A673 (cell line): ENCODE results near the gene CDK14. TPM values are rescaled to one million over a fixed set of nuclear protein-coding genes. Genes with fewer than 3 reads are reported as not detected.

Experiments
- BruUV-seq: library from RNA; stranded (reverse); fragments of 400-500 nt; replicated peaks from 2 replicates; lab custom pipeline; 2021; lab: Mats Ljungman, UMichigan
- CTCF ChIA-PET: fragments of 300-600 bp; sonication (Branson Sonifier 250); formaldehyde crosslinking; loops from one replicate; lab custom pipeline; 2022; ENCODE audit warnings: antibody characterized with exemption; lab: Charles Lee
- POLR2A ChIA-PET: fragments of 300-600 bp; sonication (Branson Sonifier 250); formaldehyde crosslinking; loops from one replicate; lab custom pipeline; 2022; ENCODE audit warnings: antibody characterized with exemption; ENCODE audit not compliant: low non-redundant PET; lab: Charles Lee
- DNase-seq: peaks from one replicate; pipeline ENCODE4 v3.0.0-alpha.2; 2015; ENCODE audit warnings: low spot score
- H3K27ac ChIP-seq: fragments of 200-600 bp; sonication (generic); 2 replicates; pipeline ENCODE4 v1.5.1; 2016; ENCODE audit warnings: mixed run types, low read depth, mild to moderate bottlenecking, mixed read lengths, antibody characterized with exemption, low read length; ENCODE audit not compliant: poor library complexity, severe bottlenecking
- H3K27me3 ChIP-seq: fragments of 200-600 bp; sonication (generic); replicated peaks from 2 replicates; pipeline ENCODE4 v1.6.1; 2017; ENCODE audit warnings: mixed run types, low read depth, mild to moderate bottlenecking, mixed read lengths, antibody characterized with exemption, low read length; ENCODE audit not compliant: insufficient read depth, poor library complexity
- H3K36me3 ChIP-seq: fragments of 200-600 bp; sonication (generic); 2 replicates; pipeline ENCODE4 v1.6.1; 2016; ENCODE audit warnings: mixed run types, mild to moderate bottlenecking, mixed read lengths, antibody characterized with exemption, low read length; ENCODE audit not compliant: insufficient read depth, poor library complexity, severe bottlenecking
- H3K4me1 ChIP-seq: fragments of 200-600 bp; sonication (generic); 2 replicates; pipeline ENCODE4 v1.6.1; 2017; ENCODE audit warnings: mixed run types, mild to moderate bottlenecking, mixed read lengths, antibody characterized with exemption, low read length; ENCODE audit not compliant: insufficient read depth, poor library complexity, severe bottlenecking
- H3K4me3 ChIP-seq: fragments of 200-600 bp; sonication (generic); 2 replicates; pipeline ENCODE4 v1.5.1; 2016; ENCODE audit warnings: low read depth, mixed run types, mild to moderate bottlenecking, mixed read lengths, low read length; ENCODE audit not compliant: poor library complexity, severe bottlenecking
- H3K9me3 ChIP-seq: fragments of 200-600 bp; sonication (generic); 2 replicates; pipeline ENCODE4 v1.6.1; 2016; ENCODE audit warnings: mixed run types, low read depth, mild to moderate bottlenecking, mixed read lengths, antibody characterized with exemption, low read length; ENCODE audit not compliant: poor library complexity, severe bottlenecking
- EZH2 ChIP-seq: fragments of 200-600 bp; sonication (generic); IDR thresholded peaks from 2 replicates; pipeline ENCODE4 v1.6.1; 2017; ENCODE audit warnings: borderline replicate concordance, low read depth, mild to moderate bottlenecking, mixed read lengths, antibody characterized with exemption, low read length; ENCODE audit not compliant: poor library complexity, severe bottlenecking
- intact Hi-C: fragments of 100-400 bp; cut with micrococcal nuclease; formaldehyde crosslinking; loops from one replicate; pipeline ENCODE4 v1.10.0; 2022; ENCODE audit not compliant: unreplicated experiment
- total RNA-seq: library from RNA; stranded (reverse); gene quantifications from 2 replicates; pipeline ENCODE4 v1.2.3, GENCODE V29; 2021
- TF ChIP-seq, protein P1 (sequence below): fragments of 300-800, 200-600 bp; sonication (generic); conservative IDR thresholded peaks from 2 replicates; pipeline ENCODE4 v1.5.1; 2017; ENCODE audit warnings: low read depth, mild to moderate bottlenecking, antibody characterized with exemption, low read length, moderate library complexity, mixed read lengths

CDK14 gene
- total RNA-seq, 1 experiment from 2014 or later = 128 TPM

DNA sequence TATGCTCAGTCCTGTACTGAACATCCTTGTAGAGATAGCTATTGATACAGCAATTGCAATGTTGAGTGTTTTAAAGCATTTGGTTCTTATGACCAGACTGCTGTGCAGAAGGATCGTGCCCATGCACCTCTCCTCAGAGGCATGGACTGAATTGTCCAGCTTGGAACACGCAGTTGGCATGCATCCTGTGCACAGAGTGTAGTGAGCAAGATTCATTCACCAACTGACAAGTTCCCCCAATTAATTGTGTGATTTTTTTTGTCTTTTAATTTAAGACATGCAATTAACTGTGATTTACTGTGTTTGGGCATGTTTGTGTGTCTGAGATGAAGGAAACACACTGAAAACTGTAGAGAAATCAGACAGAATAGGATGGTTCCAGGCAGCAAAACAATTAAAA, 323.7 kb downstream of the CDK14 start:
- BruUV-seq = no TSS peak
- no peak for DNase-seq
- intact Hi-C loops = no loop called here
- no peaks in the 10 kb centered on the region for H3K27me3 ChIP-seq
- ChIA-PET CTCF (no interaction called here), POLR2A (no interaction called here)
- H3K36me3 ChIP-seq = peaks cover 5% of the 10 kb centered on the region
- H3K4me1 ChIP-seq = peaks cover 12% of the 10 kb centered on the region
- TF ChIP-seq, protein P1, sequence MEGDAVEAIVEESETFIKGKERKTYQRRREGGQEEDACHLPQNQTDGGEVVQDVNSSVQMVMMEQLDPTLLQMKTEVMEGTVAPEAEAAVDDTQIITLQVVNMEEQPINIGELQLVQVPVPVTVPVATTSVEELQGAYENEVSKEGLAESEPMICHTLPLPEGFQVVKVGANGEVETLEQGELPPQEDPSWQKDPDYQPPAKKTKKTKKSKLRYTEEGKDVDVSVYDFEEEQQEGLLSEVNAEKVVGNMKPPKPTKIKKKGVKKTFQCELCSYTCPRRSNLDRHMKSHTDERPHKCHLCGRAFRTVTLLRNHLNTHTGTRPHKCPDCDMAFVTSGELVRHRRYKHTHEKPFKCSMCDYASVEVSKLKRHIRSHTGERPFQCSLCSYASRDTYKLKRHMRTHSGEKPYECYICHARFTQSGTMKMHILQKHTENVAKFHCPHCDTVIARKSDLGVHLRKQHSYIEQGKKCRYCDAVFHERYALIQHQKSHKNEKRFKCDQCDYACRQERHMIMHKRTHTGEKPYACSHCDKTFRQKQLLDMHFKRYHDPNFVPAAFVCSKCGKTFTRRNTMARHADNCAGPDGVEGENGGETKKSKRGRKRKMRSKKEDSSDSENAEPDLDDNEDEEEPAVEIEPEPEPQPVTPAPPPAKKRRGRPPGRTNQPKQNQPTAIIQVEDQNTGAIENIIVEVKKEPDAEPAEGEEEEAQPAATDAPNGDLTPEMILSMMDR = no peak
- TF ChIP-seq EZH2 = no peak
- H3K9me3 ChIP-seq = no peaks in the 10 kb centered on the region
- H3K4me3 ChIP-seq = no peak overlapping the region
- H3K27ac ChIP-seq = no peak overlapping the region

DNA sequence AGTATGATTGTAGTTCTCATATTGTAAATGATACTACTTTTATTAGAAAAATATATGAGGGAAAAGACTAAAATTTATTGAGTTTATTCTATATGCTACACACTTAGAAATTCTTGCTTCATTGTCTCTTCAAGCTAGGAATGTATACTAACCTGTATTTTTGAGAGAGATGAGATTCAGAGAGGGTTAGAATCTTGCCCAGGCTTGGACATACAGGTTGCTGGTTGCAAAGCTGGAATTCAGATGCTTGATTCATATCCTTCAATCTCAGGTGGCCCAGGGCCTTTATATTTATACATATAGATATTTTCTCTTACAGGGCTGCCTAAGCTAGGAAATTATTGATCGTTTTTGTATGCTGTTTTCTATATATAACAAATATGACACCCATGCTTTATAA, 324.2 kb downstream of the CDK14 start:
- no peak for DNase-seq
- Histone ChIP-seq H3K36me3 (peaks cover 5% of the 10 kb centered on the region), H3K27me3 (no peaks in the 10 kb centered on the region), H3K4me3 (no peak overlapping the region), H3K9me3 (no peaks in the 10 kb centered on the region), H3K4me1 (peaks cover 12% of the 10 kb centered on the region), H3K27ac (no peak overlapping the region)
- POLR2A ChIA-PET = no interaction called here
- CTCF ChIA-PET = no interaction called here
- TF ChIP-seq EZH2 = no peak
- TF ChIP-seq, protein P1 = no peak
- intact Hi-C loops = no loop called here
- no TSS peak for BruUV-seq

GRCh38 chr7:90923541-90923997, 327.4 kb downstream of the CDK14 start:
- H3K27me3 ChIP-seq = no peaks in the 10 kb centered on the region
- BruUV-seq = no TSS peak
- POLR2A ChIA-PET = no interaction called here
- H3K27ac ChIP-seq = no peak overlapping the region
- intact Hi-C loops = no loop called here
- H3K9me3 ChIP-seq = no peaks in the 10 kb centered on the region
- TF ChIP-seq, protein P1 = no peak
- no peak for TF ChIP-seq EZH2
- H3K36me3 ChIP-seq = no peaks in the 10 kb centered on the region
- no peak for DNase-seq
- CTCF ChIA-PET = no interaction called here
- no peak overlapping the region for H3K4me3 ChIP-seq
- peaks cover 3% of the 10 kb centered on the region for H3K4me1 ChIP-seq
